AG10803 (cell line): ENCODE data around the gene FTO.

Experiments used
- DNase-seq: peaks from one replicate; pipeline ENCODE4 v3.0.0; 2010; ENCODE audit warnings: low read depth
- H3K4me3 ChIP-seq: 2 replicates; pipeline ENCODE4 v1.5.1; 2011; ENCODE audit warnings: mild to moderate bottlenecking, low read length, control low read depth
- TF ChIP-seq, protein P1 (sequence below): conservative IDR thresholded peaks from 2 replicates; pipeline ENCODE4 v1.5.1; 2011; ENCODE audit warnings: mild to moderate bottlenecking, low read length, control low read depth, inconsistent platforms

The FTO gene

DNA sequence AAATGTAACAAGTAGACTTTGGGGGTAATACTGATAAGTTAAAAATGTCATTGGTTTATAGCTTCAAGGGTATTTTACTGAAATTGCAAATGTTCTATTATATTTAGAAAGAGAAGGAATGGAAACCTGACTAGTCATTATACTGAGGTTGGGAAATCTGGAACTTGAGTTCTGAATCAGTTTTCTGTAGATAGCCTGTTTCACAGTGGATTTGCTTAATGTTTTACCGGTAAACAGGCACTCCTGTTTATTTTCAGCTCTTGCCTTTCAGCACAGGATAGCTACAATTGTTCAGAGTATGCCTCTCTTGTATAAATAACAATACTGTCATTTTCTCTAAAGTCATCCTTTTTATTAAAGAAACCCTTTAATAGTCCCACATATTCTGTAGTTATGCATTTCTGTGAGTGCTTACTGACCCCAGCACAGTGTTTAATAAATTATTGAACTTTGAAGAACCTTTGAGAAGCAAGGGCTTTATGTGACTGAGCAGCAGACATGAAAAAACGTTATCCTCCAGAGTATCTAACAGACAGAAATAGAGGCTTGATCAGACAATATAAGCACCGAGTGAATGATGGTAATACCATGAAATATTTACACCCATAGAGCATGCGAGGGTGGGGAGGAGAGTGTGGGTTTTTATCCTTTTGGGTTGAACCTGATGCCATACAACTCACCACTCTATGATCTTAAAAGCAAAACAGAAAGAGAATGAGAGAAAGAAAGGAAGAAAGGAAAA, 58.2 kb downstream of the FTO start:
- no peak overlapping the region for H3K4me3 ChIP-seq
- TF ChIP-seq, protein P1, sequence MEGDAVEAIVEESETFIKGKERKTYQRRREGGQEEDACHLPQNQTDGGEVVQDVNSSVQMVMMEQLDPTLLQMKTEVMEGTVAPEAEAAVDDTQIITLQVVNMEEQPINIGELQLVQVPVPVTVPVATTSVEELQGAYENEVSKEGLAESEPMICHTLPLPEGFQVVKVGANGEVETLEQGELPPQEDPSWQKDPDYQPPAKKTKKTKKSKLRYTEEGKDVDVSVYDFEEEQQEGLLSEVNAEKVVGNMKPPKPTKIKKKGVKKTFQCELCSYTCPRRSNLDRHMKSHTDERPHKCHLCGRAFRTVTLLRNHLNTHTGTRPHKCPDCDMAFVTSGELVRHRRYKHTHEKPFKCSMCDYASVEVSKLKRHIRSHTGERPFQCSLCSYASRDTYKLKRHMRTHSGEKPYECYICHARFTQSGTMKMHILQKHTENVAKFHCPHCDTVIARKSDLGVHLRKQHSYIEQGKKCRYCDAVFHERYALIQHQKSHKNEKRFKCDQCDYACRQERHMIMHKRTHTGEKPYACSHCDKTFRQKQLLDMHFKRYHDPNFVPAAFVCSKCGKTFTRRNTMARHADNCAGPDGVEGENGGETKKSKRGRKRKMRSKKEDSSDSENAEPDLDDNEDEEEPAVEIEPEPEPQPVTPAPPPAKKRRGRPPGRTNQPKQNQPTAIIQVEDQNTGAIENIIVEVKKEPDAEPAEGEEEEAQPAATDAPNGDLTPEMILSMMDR, result no peak
- DNase-seq, result no peak

DNA sequence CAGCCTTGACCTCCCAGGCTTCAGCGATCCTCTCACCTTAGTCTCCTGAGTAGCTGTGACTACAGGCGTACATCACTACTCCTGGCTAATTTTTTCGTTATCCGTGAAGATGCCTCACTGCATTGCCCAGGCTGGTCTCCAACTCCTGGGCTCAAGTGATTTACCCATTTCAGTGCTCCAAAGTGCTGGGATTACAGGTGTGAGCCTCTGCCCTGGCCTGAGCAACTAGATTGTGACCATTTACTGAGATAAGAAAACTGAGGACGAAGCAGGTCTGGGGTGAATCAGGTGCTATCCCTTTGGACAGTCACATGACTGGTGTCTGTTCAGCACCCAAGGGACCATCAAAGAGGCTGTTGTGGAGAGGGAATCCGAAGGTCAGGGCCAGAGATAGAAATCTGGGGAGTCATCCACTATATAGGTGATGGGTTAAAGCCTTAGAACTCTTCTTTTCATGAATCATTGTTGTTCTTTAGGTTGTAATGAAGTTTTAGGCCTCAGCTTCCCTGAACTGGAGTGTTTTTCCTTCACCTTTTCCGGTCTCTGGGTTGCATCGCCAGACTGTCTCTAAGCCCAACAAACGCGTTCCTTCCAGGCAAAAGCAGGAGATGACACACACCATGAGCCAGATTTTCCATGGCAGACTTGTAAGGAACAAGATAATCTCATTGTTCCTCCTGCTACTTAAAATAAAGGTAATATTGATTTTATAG, 62.5 kb downstream of the FTO start:
- no peak overlapping the region for H3K4me3 ChIP-seq
- TF ChIP-seq, protein P1, result no peak
- DNase-seq, result no peak

DNA sequence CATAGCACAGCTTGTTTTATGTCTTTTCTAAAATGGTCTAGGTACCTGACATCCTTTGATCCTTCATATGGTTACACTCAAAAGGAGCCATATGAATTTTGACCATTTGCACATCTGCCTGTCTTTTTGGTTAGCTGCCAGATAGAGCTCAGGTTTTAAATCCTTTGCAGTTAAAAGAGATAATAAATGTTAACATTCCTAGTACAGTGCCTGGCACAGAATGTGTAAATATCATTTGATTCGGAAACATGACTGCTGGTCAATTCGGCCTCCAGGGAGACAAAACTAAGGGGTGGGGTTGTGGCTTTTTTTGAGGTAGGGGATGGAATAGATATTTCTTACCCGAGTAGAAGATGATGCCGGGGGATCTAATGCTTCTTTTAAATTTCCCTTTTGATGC, 64.2 kb downstream of the FTO start:
- peak; percentile 43 for DNase-seq
- H3K4me3 ChIP-seq, result no peak overlapping the region
- TF ChIP-seq, protein P1, result no peak

DNA sequence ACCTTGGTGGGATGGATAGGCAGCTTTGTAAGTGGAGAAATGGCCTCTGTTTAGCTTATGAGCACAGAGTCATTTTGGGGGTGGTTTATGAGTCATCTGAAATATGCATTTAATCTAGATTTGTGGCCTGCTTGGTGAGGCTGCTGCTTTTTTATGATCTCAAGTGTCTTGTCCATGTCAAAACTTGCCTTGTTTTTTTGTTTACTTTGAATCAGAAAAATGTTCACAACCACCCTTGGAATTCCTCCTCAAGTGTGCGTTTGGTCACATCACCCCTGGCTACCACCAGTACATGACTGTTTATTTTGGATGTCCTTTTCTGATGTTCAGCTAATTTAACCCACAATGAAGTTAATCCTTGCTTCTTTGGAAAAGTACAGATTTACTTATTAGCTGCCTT, 64.6 kb downstream of the FTO start:
- TF ChIP-seq, protein P1, result no peak
- DNase-seq, result peak; percentile 95
- H3K4me3 ChIP-seq, result no peak overlapping the region

DNA sequence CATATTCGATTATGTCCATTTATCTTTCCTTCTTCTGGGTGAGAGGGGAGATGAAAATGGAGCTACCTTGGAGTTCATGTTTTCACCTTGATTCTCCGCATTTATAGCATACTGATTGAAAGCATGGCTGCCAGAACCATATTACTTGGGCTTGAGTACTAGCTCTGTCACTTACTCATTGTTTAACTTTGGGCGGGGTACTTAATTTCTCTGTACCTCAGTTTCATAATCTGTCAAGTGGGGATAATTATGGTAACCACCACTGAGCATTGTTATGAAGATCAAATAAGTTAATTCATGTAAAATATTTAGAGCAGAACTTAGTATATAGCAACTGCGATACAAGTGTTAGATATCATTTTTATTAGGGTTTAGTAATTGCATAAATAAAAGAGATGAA, 65.2 kb downstream of the FTO start:
- no peak for DNase-seq
- TF ChIP-seq, protein P1, result no peak
- no peak overlapping the region for H3K4me3 ChIP-seq

DNA sequence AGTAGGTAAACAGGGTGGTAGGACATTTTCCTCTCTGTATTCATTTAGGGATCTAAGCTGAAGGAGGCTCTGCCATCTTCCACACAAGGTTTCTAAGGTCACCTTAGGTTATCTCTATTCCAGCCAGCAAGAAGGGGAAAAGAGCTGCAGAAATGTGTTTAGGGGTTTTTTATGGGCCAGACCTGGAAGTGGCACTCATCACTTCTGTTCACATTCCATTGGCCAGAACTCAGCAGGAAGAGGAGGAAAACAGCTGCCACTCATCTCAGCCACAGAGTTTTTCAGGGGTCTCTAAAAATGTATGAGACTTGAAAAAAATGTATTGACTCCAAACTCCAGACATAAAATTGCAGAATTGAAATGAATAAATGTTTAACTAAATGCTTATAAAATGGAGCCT, 65.8 kb downstream of the FTO start:
- no peak for DNase-seq
- TF ChIP-seq, protein P1, result no peak
- no peak overlapping the region for H3K4me3 ChIP-seq

DNA sequence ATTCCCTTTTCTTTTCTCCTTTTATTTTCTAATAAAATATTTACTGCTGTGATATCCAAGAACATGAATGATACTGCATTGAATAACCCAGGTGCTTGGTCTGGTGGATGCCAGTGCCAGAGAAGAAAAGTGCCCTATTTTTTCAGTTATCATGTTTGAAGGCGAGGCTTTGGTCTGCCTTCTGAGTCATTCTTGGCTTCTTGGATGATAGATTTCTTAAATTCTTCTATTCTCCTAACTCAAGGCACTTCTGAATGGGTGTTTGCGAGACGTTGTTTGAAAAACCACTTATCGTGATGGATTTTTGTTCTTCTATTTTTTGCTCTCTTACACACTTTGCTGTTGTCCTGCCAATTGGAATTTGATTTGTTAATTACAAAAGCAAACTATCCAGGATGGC, 66.7 kb downstream of the FTO start:
- DNase-seq, result peak; percentile 34
- no peak overlapping the region for H3K4me3 ChIP-seq
- TF ChIP-seq, protein P1, result no peak
